Measurements from ENCODE around the gene ATP6V0A1. TPM values are rescaled to one million over a fixed set of nuclear protein-coding genes. Genes with fewer than 3 reads are reported as not detected.

The ATP6V0A1 gene
- total RNA-seq, 2 donors from 2014 or later, result 63.2 to 95.6 TPM

- Histone ChIP-seq H3K27me3 (replicated peaks; ENCODE audit: insufficient read depth) (no peaks in the 10 kb centered on the region), H3K27ac (no peak overlapping the region), H3K4me3 (no peak overlapping the region), H3K9me3 (no peaks in the 10 kb centered on the region), H3K36me3 (peaks cover 24% of the 10 kb centered on the region), H3K4me1 (ENCODE audit: control insufficient read depth in 1 of 2, low read depth in 2 of 2) (peaks cover 30 to 55% of the 10 kb centered on the region in 2 donors)
- no peak for ATAC-seq (ENCODE audit: insufficient number of reproducible peaks, low FRiP score, low read depth)
- no peak for DNase-seq (ENCODE audit: low spot score)
- TF ChIP-seq CTCF (IDR thresholded peaks at IDR 0.05), result no peak
These were observed 105.3 kb downstream of the ATP6V0A1 start for GRCh38 chr17:42563950-42564349.

GRCh38 chr17:42564815-42565522 is 106.3 kb downstream of the ATP6V0A1 start:
- no peak for DNase-seq (ENCODE audit: low spot score)
- TF ChIP-seq CTCF (IDR thresholded peaks at IDR 0.05), result no peak
- Histone ChIP-seq H3K27me3 (replicated peaks; ENCODE audit: insufficient read depth) (no peaks in the 10 kb centered on the region), H3K27ac (no peak overlapping the region), H3K36me3 (peaks cover 34% of the 10 kb centered on the region), H3K9me3 (no peaks in the 10 kb centered on the region), H3K4me3 (no peak overlapping the region), H3K4me1 (ENCODE audit: control insufficient read depth in 1 of 2, low read depth in 2 of 2) (peaks cover 30 to 54% of the 10 kb centered on the region in 2 donors)
- ATAC-seq (ENCODE audit: insufficient number of reproducible peaks, low FRiP score, low read depth), result no peak

- ATAC-seq (ENCODE audit: insufficient number of reproducible peaks, low FRiP score, low read depth) (no peak), DNase-seq (ENCODE audit: low spot score) (no peak)
- Histone ChIP-seq H3K4me3 (no peak overlapping the region), H3K9me3 (no peaks in the 10 kb centered on the region), H3K36me3 (peaks cover 38% of the 10 kb centered on the region), H3K27me3 (replicated peaks; ENCODE audit: insufficient read depth) (no peaks in the 10 kb centered on the region), H3K27ac (peak overlapping the region; percentile 93 to 94), H3K4me1 (ENCODE audit: control insufficient read depth in 1 of 2, low read depth in 2 of 2) (peaks cover 30 to 52% of the 10 kb centered on the region in 2 donors)
- no peak for TF ChIP-seq CTCF (IDR thresholded peaks at IDR 0.05)
These were observed 107.0 kb downstream of the ATP6V0A1 start for GRCh38 chr17:42565523-42566214.

GRCh38 chr17:42566215-42566882 is 107.7 kb downstream of the ATP6V0A1 start:
- ATAC-seq (ENCODE audit: insufficient number of reproducible peaks, low FRiP score, low read depth), result no peak
- no peaks in the 10 kb centered on the region for H3K27me3 ChIP-seq (replicated peaks; ENCODE audit: insufficient read depth)
- peak overlapping the region; percentile 91 for H3K4me3 ChIP-seq
- DNase-seq (ENCODE audit: low spot score), result no peak
- peaks cover 27 to 47% of the 10 kb centered on the region in 2 donors for H3K4me1 ChIP-seq (ENCODE audit: control insufficient read depth in 1 of 2, low read depth in 2 of 2)
- no peaks in the 10 kb centered on the region for H3K9me3 ChIP-seq
- H3K27ac ChIP-seq, result peak overlapping the region; percentile 93 to 94
- H3K36me3 ChIP-seq, result peaks cover 45% of the 10 kb centered on the region
- no peak for TF ChIP-seq CTCF (IDR thresholded peaks at IDR 0.05)

All from thoracic aorta (tissue), 2 donors.